Esophagus (tissue), 2 donors: ENCODE results near the gene ALG9. TPM values are rescaled to one million over a fixed set of nuclear protein-coding genes. Genes with fewer than 3 reads are reported as not detected.

Experiments
- H3K27ac ChIP-seq, 2 donors: one replicate each; pipeline ENCODE4 v1.5.1; 2013; ENCODE audit warnings: low read depth in 2 of 2, mild to moderate bottlenecking in 2 of 2, inconsistent platforms in 1 of 2, low read length in 1 of 2, moderate library complexity in 1 of 2
- H3K27me3 ChIP-seq, 2 donors: one replicate each; pipeline ENCODE4 v1.6.1; 2013; ENCODE audit warnings: low read length in 2 of 2, control low read depth in 1 of 2, mild to moderate bottlenecking in 1 of 2; ENCODE audit not compliant: insufficient read depth in 2 of 2, control insufficient read depth in 1 of 2
- H3K36me3 ChIP-seq, 2 donors: one replicate each; pipeline ENCODE4 v1.6.1; 2013; ENCODE audit warnings: low read length in 1 of 2; ENCODE audit not compliant: control insufficient read depth in 2 of 2, insufficient read depth in 2 of 2
- H3K4me1 ChIP-seq, 2 donors: one replicate each; pipeline ENCODE4 v1.6.1; 2013; ENCODE audit warnings: low read length in 1 of 2; ENCODE audit not compliant: control insufficient read depth in 2 of 2, insufficient read depth in 2 of 2
- H3K4me3 ChIP-seq, 2 donors: one replicate each; pipeline ENCODE4 v1.5.1; 2013; ENCODE audit warnings: low read length in 2 of 2, mild to moderate bottlenecking in 2 of 2, low read depth in 1 of 2, moderate library complexity in 1 of 2
- H3K9me3 ChIP-seq, 2 donors: one replicate each; pipeline ENCODE4 v1.6.1; 2013; ENCODE audit warnings: mild to moderate bottlenecking in 2 of 2, low read depth in 1 of 2, low read length in 1 of 2, moderate library complexity in 1 of 2; ENCODE audit not compliant: control insufficient read depth in 2 of 2, insufficient read depth in 1 of 2
- WGBS, 2 donors: extraction: QIAGEN DNeasy Blood & Tissue Kit; methylation state at CpG; one replicate each; pipeline ENCODE4 v1.1.7; 2013; 5-methylcytosine and 5-hydroxymethylcytosine counted together
- polyA plus RNA-seq, 2 donors: library from polyadenylated mRNA; stranded (reverse); fragments of 200-250 nt; gene quantifications; one replicate each; pipeline ENCODE4 v1.2.3, GENCODE V29; 2013
- donor health status: healthy with polysubstance abuse.
- donor health status: Bipolar disorder and iron deficiency.

Gene ALG9
- polyA plus RNA-seq, 2 donors: 13.2 to 19.5 TPM

- peaks cover 0 to 4% of the 10 kb centered on the region in 2 donors for H3K36me3 ChIP-seq
- H3K9me3 ChIP-seq: no peaks in the 10 kb centered on the region
- no peaks in the 10 kb centered on the region for H3K4me1 ChIP-seq
Measured at GRCh38 chr11:111851636-111852035, 19.7 kb downstream of the ALG9 start.

GRCh38 chr11:111851067-111851466 lies 20.3 kb downstream of the ALG9 start:
- no peak overlapping the region for H3K4me3 ChIP-seq
- 74 to 82% methylated on average over 8 of the region's 8 CpGs for WGBS, 2 donors
- no peak overlapping the region for H3K27ac ChIP-seq
- H3K27me3 ChIP-seq: no peaks in the 10 kb centered on the region
- peaks cover 0 to 4% of the 10 kb centered on the region in 2 donors for H3K36me3 ChIP-seq
- H3K9me3 ChIP-seq: no peaks in the 10 kb centered on the region
- no peaks in the 10 kb centered on the region for H3K4me1 ChIP-seq

More at GRCh38 chr11:111851636-111852035, 19.7 kb downstream of the ALG9 start:
- Histone ChIP-seq H3K27ac (no peak overlapping the region), H3K4me3 (no peak overlapping the region), H3K27me3 (no peaks in the 10 kb centered on the region)

- 97 to 98% methylated on average over 3 of the region's 3 CpGs for WGBS, 2 donors
- peaks cover 0 to 4% of the 10 kb centered on the region in 2 donors for H3K36me3 ChIP-seq
- no peaks in the 10 kb centered on the region for H3K27me3 ChIP-seq
- H3K27ac ChIP-seq: no peak overlapping the region
- H3K9me3 ChIP-seq: no peaks in the 10 kb centered on the region
- H3K4me3 ChIP-seq: no peak overlapping the region
- no peaks in the 10 kb centered on the region for H3K4me1 ChIP-seq
Measured at GRCh38 chr11:111849631-111850030, 21.8 kb downstream of the ALG9 start.

- peaks cover 0 to 9% of the 10 kb centered on the region in 2 donors for H3K36me3 ChIP-seq
- WGBS, 2 donors: 30 to 40% methylated on average over 1 of the region's 1 CpG
- no peak overlapping the region for H3K4me3 ChIP-seq
- H3K9me3 ChIP-seq: no peaks in the 10 kb centered on the region
- no peaks in the 10 kb centered on the region for H3K27me3 ChIP-seq
- H3K4me1 ChIP-seq: no peaks in the 10 kb centered on the region
- no peak overlapping the region for H3K27ac ChIP-seq
Measured at GRCh38 chr11:111846636-111847035, 24.7 kb downstream of the ALG9 start.

GRCh38 chr11:111846063-111846462 lies 25.3 kb downstream of the ALG9 start:
- WGBS, 2 donors: 87 to 91% methylated on average over 2 of the region's 2 CpGs
- no peak overlapping the region for H3K27ac ChIP-seq

GRCh38 chr11:111845276-111846028 lies 25.9 kb downstream of the ALG9 start:
- H3K36me3 ChIP-seq: peaks cover 0 to 9% of the 10 kb centered on the region in 2 donors

More at GRCh38 chr11:111846063-111846462, 25.3 kb downstream of the ALG9 start:
- Histone ChIP-seq H3K4me1 (no peaks in the 10 kb centered on the region), H3K4me3 (no peak overlapping the region), H3K36me3 (peaks cover 0 to 9% of the 10 kb centered on the region in 2 donors), H3K9me3 (no peaks in the 10 kb centered on the region), H3K27me3 (no peaks in the 10 kb centered on the region)

GRCh38 chr11:111843661-111844060 lies 27.7 kb downstream of the ALG9 start:
- Histone ChIP-seq H3K27ac (no peak overlapping the region), H3K4me3 (no peak overlapping the region), H3K27me3 (no peaks in the 10 kb centered on the region), H3K4me1 (no peaks in the 10 kb centered on the region), H3K9me3 (no peaks in the 10 kb centered on the region), H3K36me3 (peaks cover 0 to 9% of the 10 kb centered on the region in 2 donors)
- WGBS, 2 donors: 76 to 88% methylated on average over 5 of the region's 5 CpGs

More at GRCh38 chr11:111845276-111846028, 25.9 kb downstream of the ALG9 start:
- no peak overlapping the region for H3K4me3 ChIP-seq
- no peaks in the 10 kb centered on the region for H3K4me1 ChIP-seq
- no peaks in the 10 kb centered on the region for H3K9me3 ChIP-seq
- 87 to 93% methylated on average over 7 of the region's 7 CpGs for WGBS, 2 donors
- no peaks in the 10 kb centered on the region for H3K27me3 ChIP-seq
- H3K27ac ChIP-seq: no peak overlapping the region

- WGBS, 2 donors: 26 to 28% methylated on average over 10 of the region's 10 CpGs
- Histone ChIP-seq H3K9me3 (no peaks in the 10 kb centered on the region), H3K27ac (no peak overlapping the region), H3K27me3 (no peaks in the 10 kb centered on the region), H3K4me1 (no peaks in the 10 kb centered on the region), H3K4me3 (no peak overlapping the region), H3K36me3 (peaks cover 0 to 8% of the 10 kb centered on the region in 2 donors)
Measured at GRCh38 chr11:111841370-111842053, 29.9 kb downstream of the ALG9 start.

- Histone ChIP-seq H3K36me3 (peaks cover 0 to 8% of the 10 kb centered on the region in 2 donors), H3K27me3 (no peaks in the 10 kb centered on the region), H3K4me3 (no peak overlapping the region), H3K9me3 (no peaks in the 10 kb centered on the region), H3K27ac (no peak overlapping the region), H3K4me1 (no peaks in the 10 kb centered on the region)
- 89 to 90% methylated on average over 1 of the region's 1 CpG for WGBS, 2 donors
Measured at GRCh38 chr11:111840143-111840542, 31.2 kb downstream of the ALG9 start.
